ENCODE results near the gene CLINT1. TPM values are rescaled to one million over a fixed set of nuclear protein-coding genes. Genes with fewer than 3 reads are reported as not detected.

The CLINT1 gene
- total and polyA plus RNA-seq, 9 of the 15 experiments (the other 6 are each of a cell fraction or from before 2014, with no cell fraction given) = 23.6 to 125 (median 71.4) TPM

- peak; percentile 83 for FAIRE-seq
- in situ Hi-C loops (cut with MboI) = no loop called here
- TF ChIP-seq E2F6 (IDR thresholded peaks at IDR 0.05; ENCODE audit: borderline replicate concordance in 1 of 2, extremely low read depth in 1 of 2, insufficient read depth in 1 of 2, insufficient read length in 1 of 2, low read depth in 1 of 2, low read length in 1 of 2, poor library complexity in 1 of 2, severe bottlenecking in 1 of 2) = no peak
- TF ChIP-seq, protein P1, sequence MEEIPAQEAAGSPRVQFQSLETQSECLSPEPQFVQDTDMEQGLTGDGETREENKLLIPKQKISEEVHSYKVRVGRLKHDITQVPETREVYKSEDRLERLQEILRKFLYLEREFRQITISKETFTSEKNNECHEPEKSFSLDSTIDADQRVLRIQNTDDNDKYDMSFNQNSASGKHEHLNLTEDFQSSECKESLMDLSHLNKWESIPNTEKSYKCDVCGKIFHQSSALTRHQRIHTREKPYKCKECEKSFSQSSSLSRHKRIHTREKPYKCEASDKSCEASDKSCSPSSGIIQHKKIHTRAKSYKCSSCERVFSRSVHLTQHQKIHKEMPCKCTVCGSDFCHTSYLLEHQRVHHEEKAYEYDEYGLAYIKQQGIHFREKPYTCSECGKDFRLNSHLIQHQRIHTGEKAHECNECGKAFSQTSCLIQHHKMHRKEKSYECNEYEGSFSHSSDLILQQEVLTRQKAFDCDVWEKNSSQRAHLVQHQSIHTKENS (CRISPR knock-in tag; IDR thresholded peaks at IDR 0.05) = no peak
- TF ChIP-seq ZBTB11 (CRISPR knock-in tag; IDR thresholded peaks at IDR 0.05) = no peak
- TF ChIP-seq RAD21 (CRISPR knock-in tag; conservative IDR thresholded peaks at IDR 0.05 in 1 of 2, IDR thresholded peaks at IDR 0.05 in 1 of 2) = peak; percentile 67 to 72
- TF ChIP-seq CBFA2T3 (IDR thresholded peaks at IDR 0.05) = peak; percentile 11; the same call in 1 of the 2 replicates
- TF ChIP-seq TBL1XR1 (IDR thresholded peaks at IDR 0.05; ENCODE audit: low read length in 2 of 2) = no peak
- TF ChIP-seq RCOR1 (IDR thresholded peaks at IDR 0.05; ENCODE audit: borderline replicate concordance in 1 of 2, low read depth in 2 of 2, low read length in 2 of 2) = peak in 1 of 2 experiments; percentile 47; a peak in 1 of 4 replicates
- no peak for TF ChIP-seq SIN3A (IDR thresholded peaks at IDR 0.05; ENCODE audit: borderline replicate concordance in 2 of 2, control insufficient read depth in 1 of 2, low read depth in 2 of 2, low read length in 2 of 2)
- no peak for TF ChIP-seq ZNF263 (CRISPR knock-in tag; IDR thresholded peaks at IDR 0.05; ENCODE audit: borderline replicate concordance)
- TF ChIP-seq SMC3 (conservative IDR thresholded peaks at IDR 0.05; ENCODE audit: insufficient read depth, low read depth, low read length) = peak; percentile 32; the same call in 1 of the 2 replicates
- TF ChIP-seq ADNP (tag; IDR thresholded peaks at IDR 0.05) = 0 out of 2 replicates have a peak, but pooled peaks have one; percentile 18
- no peak for TF ChIP-seq FOSL1 (tag; conservative IDR thresholded peaks at IDR 0.05)
- TF ChIP-seq SAP30 (IDR thresholded peaks at IDR 0.05; ENCODE audit: borderline replicate concordance, insufficient read depth, low read depth, low read length, poor library complexity, severe bottlenecking) = no peak
Observed at GRCh38 chr5:157855404-157855994, 3.4 kb downstream of the CLINT1 start.

More at GRCh38 chr5:157855404-157855994, 3.4 kb downstream of the CLINT1 start:
- H3K9me1 ChIP-seq (ENCODE audit: control insufficient read depth, insufficient read depth, low read length) = no peaks in the 10 kb centered on the region
- no peak overlapping the region for H3K9ac ChIP-seq (ENCODE audit: insufficient read depth in 1 of 2, low read depth in 2 of 2, low read length in 2 of 2)
- BruUV-seq (replicated peaks) = no TSS peak
- intact Hi-C loops (cut with micrococcal nuclease) = loop anchor here (1.0 to 10.0 kb wide), 4 partner anchors 33 to 139 kb away; no protein-coding TSS in a partner anchor
- ChIA-PET CTCF (ENCODE audit: low intra/inter-chr PET ratio) (interaction anchor here (0.6 to 2.0 kb wide), 3 partner anchors 93 to 698 kb away, joined by 3 to 6 read pairs (median 4); no protein-coding TSS in a partner anchor), POLR2A (interaction anchor here (0.7 to 1.5 kb wide), 7 partner anchors 8 to 253 kb away, joined by 3 to 5 read pairs (median 4); no protein-coding TSS in a partner anchor)
- 42% methylated on average over 9 of the region's 10 CpGs for WGBS (ENCODE audit: insufficient coverage, low coverage, missing lambda C conversion rate)
- H3K4me2 ChIP-seq (ENCODE audit: insufficient read depth, low read length) = peak overlapping the region; percentile 37
- peaks cover 88% of the 10 kb centered on the region for H3K79me2 ChIP-seq (ENCODE audit: control insufficient read depth, insufficient read depth, low read length)
- H3K9me3 ChIP-seq (replicated peaks; ENCODE audit: control insufficient read depth, insufficient read depth, low read depth, low read length) = no peaks in the 10 kb centered on the region
- no peak overlapping the region for H2AFZ ChIP-seq (ENCODE audit: low read depth, low read length)
- peaks cover 7 to 21% of the 10 kb centered on the region in 2 experiments for H3K4me1 ChIP-seq (replicated peaks in 1 of 2; ENCODE audit: control insufficient read depth in 2 of 2, insufficient read depth in 2 of 2, low read length in 2 of 2)
- ATAC-seq (peak; percentile 47), DNase-seq (ENCODE audit: extremely low read depth in 1 of 4, low spot score in 3 of 4) (peak; percentile 31 to 62 (median 41))
- peaks cover 21% of the 10 kb centered on the region; the same call in 2 of the 3 replicates for H3K36me3 ChIP-seq (ENCODE audit: control insufficient read depth, insufficient read depth, low read length)
- H4K20me1 ChIP-seq (replicated peaks; ENCODE audit: control insufficient read depth, insufficient read depth, low read length) = peaks cover 24% of the 10 kb centered on the region
- no peak overlapping the region for H3K4me3 ChIP-seq
- H3K27me3 ChIP-seq (ENCODE audit: control insufficient read depth in 2 of 2, insufficient read depth in 2 of 2, low read length in 2 of 2) = no peaks in the 10 kb centered on the region
- H3K27ac ChIP-seq (ENCODE audit: extremely low read depth, low read depth, low read length) = no peak overlapping the region

Measured in K562 (cell line).